Pancreas (tissue), 10 donors: ENCODE measurements around the gene GRK3. TPM values are rescaled to one million over a fixed set of nuclear protein-coding genes. Genes with fewer than 3 reads are reported as not detected.
A peak's percentile ranks its signal among the peaks of the same experiment; 100 is the strongest.

Experiments
- ATAC-seq, 4 donors: fragments of 200-7000 bp; cut with Tn5 transposase; one replicate each; pipeline versions ENCODE4 v1.8.0 to v1.9.1; 2020; ENCODE audit warnings: mild to moderate bottlenecking in 4 of 4, moderate library complexity in 4 of 4
- DNase-seq, 6 donors: peaks; one replicate each; pipeline ENCODE4 v3.0.0-alpha.2; 2020
- FAIRE-seq: peaks from 2 replicates; lab custom pipeline; 2012; peaks lifted over from hg19 to GRCh38; lab: Jason Lieb, UNC
- H3K27ac ChIP-seq, 4 donors: fragments of 200-600 bp; sonication (generic); 1 replicate in 3 of 4; 2 replicates in 1 of 4; pipeline versions ENCODE4 v1.5.0 to v1.8.0; 2020
- H3K27me3 ChIP-seq, 4 donors: fragments of 200-600 bp; one replicate each; pipeline ENCODE4 v1.8.0; 2021
- H3K36me3 ChIP-seq, 3 donors: fragments of 200-600 bp; sonication (generic) in 1 of 3; one replicate each; pipeline versions ENCODE4 v1.5.0 to v1.8.0; 2020 to 2021
- H3K4me1 ChIP-seq, 3 donors: fragments of 200-600 bp; one replicate each; pipeline ENCODE4 v1.8.0; 2021
- H3K4me3 ChIP-seq, 4 donors: fragments of 200-600 bp; sonication (generic) in 2 of 4; one replicate each; pipeline versions ENCODE4 v1.5.0 to v1.8.0; 2020 to 2021
- H3K9me3 ChIP-seq, 4 donors: fragments of 200-600 bp; one replicate each; pipeline ENCODE4 v1.8.0; 2021
- WGBS, 2 donors: extraction: QIAGEN DNeasy Blood & Tissue Kit; methylation state at CpG; one replicate each; pipeline ENCODE4 v1.1.7; 2013; 5-methylcytosine and 5-hydroxymethylcytosine counted together
- intact Hi-C, 3 donors: fragments of 100-400 bp; cut with DNase I; formaldehyde crosslinking; loops; one replicate each; pipeline versions ENCODE4 v1.11.1 to v1.14.2; 2022
- polyA plus RNA-seq, 2 donors: library from polyadenylated mRNA; stranded (reverse); fragments of 200-250 nt; gene quantifications; one replicate each; pipeline ENCODE4 v1.2.3, GENCODE V29; 2013
- total RNA-seq, 6 donors: library from RNA; stranded (reverse); fragmentation: NEBNext Ultra II Directional in 4 of 6; extraction: Animal tissue kit (Norgen Biotek cat#: 25700) in 4 of 6; gene quantifications; one replicate each; pipeline versions ENCODE4 v1.2.1 to v1.2.4, GENCODE V29; 2021 to 2023
- TF ChIP-seq, protein P1 (sequence below), 4 donors: fragments of 200-600 bp; sonication (generic) in 3 of 4; IDR thresholded peaks; one replicate each; pipeline versions ENCODE4 v1.5.0 to v1.8.0; 2021; ENCODE audit warnings: antibody characterized with exemption in 4 of 4
- donor health status: healthy with polysubstance abuse.
- donor health status: DM: no; HTN: no; CAD: no; lungs with moderate emphysema.
- donor health status: DM: no; HTN: no; CAD: no.
- donor health status: control.
- donor health status: control.
- donor health status: Bipolar disorder and iron deficiency.
- donor health status: DM: yes; HTN: yes; CAD: no.
- donor health status: DM: no; HTN: no; CAD: no.
- donor health status: DM: no; HTN: no; CAD: no.
- donor health status: DM: yes; HTN: yes; CAD: no.

Gene GRK3
- total and polyA plus RNA-seq, 8 donors: 3.5 to 18.1 (median 7.6) TPM

DNA sequence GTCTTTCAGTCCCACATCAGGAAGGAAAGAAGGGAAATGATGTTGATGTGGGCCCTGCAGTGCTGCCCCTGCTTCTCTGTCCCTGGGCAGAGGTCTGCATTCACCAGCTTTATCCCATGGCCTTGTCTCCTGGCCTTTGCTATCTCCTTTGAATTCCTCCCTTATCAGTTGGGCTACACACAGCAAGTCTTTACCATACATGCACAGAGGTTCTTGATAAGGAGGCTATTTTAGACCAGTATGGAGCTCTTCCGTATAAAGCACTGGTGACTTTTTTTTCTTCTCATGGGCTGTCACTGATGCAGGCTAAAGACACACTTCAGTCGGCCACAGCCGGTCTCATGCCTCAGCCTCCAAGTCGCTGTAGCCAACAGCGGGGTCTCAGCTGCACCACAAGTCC is 197.7 kb downstream of the GRK3 start:
- no peaks in the 10 kb centered on the region for H3K4me1 ChIP-seq
- no peaks in the 10 kb centered on the region for H3K27me3 ChIP-seq
- FAIRE-seq (no peak), ATAC-seq (peak in 1 of 4 donors; percentile 21), DNase-seq (no peak)
- H3K9me3 ChIP-seq: no peaks in the 10 kb centered on the region
- WGBS, 2 donors: 55 to 65% methylated on average over 5 of the region's 5 CpGs
- TF ChIP-seq, protein P1, sequence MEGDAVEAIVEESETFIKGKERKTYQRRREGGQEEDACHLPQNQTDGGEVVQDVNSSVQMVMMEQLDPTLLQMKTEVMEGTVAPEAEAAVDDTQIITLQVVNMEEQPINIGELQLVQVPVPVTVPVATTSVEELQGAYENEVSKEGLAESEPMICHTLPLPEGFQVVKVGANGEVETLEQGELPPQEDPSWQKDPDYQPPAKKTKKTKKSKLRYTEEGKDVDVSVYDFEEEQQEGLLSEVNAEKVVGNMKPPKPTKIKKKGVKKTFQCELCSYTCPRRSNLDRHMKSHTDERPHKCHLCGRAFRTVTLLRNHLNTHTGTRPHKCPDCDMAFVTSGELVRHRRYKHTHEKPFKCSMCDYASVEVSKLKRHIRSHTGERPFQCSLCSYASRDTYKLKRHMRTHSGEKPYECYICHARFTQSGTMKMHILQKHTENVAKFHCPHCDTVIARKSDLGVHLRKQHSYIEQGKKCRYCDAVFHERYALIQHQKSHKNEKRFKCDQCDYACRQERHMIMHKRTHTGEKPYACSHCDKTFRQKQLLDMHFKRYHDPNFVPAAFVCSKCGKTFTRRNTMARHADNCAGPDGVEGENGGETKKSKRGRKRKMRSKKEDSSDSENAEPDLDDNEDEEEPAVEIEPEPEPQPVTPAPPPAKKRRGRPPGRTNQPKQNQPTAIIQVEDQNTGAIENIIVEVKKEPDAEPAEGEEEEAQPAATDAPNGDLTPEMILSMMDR (IDR thresholded peaks at IDR 0.05): no peak
- H3K4me3 ChIP-seq: no peak overlapping the region
- intact Hi-C loops: no loop called here
- H3K36me3 ChIP-seq: no peaks in the 10 kb centered on the region
- no peak overlapping the region for H3K27ac ChIP-seq

DNA sequence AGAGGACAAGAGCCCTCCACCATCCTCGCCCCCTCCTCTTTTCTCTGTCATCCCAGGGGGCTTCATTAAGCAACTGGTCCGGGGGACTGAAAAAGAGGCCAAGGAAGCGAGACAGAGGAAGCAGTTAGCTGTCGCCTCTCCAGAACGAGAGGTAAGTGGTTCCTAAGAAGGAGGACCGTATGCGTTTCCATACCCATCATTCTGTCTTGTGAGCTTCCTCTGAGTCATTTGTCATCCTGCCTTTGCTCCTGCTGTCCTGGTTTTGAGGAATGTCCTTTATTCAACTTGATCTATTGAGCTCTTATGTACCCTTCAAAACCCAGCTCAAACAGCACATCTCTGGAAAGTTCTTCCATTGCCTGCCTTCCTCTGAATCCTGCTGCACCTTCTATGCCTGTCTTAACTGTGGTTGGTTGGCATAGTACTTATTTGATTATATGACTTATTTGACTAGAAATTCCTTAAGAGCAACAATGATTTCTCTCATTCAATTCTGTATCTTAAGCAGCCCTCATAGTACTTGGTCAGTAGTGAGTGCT is 198.8 kb downstream of the GRK3 start:
- DNase-seq (no peak), ATAC-seq (no peak), FAIRE-seq (no peak)
- WGBS, 2 donors: 72 to 82% methylated on average over 7 of the region's 7 CpGs
- Histone ChIP-seq H3K36me3 (no peaks in the 10 kb centered on the region), H3K4me1 (no peaks in the 10 kb centered on the region), H3K27me3 (no peaks in the 10 kb centered on the region), H3K27ac (no peak overlapping the region), H3K4me3 (no peak overlapping the region), H3K9me3 (no peaks in the 10 kb centered on the region)
- TF ChIP-seq, protein P1 (IDR thresholded peaks at IDR 0.05): no peak
- intact Hi-C loops: no loop called here

DNA sequence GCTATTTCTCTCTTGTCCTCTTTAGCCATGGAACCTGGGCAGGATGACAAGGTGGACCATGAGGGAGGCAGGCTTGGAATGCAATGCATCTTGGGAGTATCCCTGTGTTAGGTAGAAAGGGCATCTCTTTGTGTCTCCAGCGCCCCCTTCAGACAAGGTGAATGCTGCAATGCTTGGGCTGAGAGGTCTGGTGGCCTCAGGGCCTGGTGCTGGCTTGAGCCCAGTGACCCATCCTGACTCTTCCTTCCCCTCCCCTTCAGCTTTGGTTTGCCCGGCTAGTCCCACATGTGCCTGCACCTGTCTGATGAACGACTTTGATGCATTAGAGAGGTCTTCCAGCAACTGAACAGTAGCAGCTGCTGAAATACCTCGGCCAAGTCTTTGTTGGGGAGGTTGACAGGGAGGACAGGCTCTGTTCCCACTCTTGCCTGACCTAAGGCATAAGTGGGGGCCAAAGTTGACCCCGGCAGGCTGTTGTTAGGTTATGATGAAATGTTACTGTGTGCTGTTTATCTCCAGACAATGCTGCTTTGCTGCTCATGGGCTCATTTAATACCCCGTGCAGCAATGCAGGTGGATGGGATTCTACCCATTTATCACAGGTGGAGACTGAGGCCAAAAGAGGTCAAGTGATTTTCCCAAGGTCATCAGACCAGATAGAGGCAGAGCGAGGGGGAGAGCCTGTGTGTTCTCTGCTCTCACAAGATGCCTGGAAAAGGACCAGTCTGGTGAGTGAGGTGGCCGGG is 200.0 kb downstream of the GRK3 start:
- no peaks in the 10 kb centered on the region for H3K27me3 ChIP-seq
- no peak overlapping the region for H3K27ac ChIP-seq
- 56 to 70% methylated on average over 8 of the region's 8 CpGs for WGBS, 2 donors
- H3K4me1 ChIP-seq: no peaks in the 10 kb centered on the region
- DNase-seq: no peak
- ATAC-seq: no peak
- no peak for FAIRE-seq
- H3K36me3 ChIP-seq: no peaks in the 10 kb centered on the region
- H3K9me3 ChIP-seq: no peaks in the 10 kb centered on the region
- TF ChIP-seq, protein P1 (IDR thresholded peaks at IDR 0.05): no peak
- no peak overlapping the region for H3K4me3 ChIP-seq
- intact Hi-C loops: no loop called here

DNA sequence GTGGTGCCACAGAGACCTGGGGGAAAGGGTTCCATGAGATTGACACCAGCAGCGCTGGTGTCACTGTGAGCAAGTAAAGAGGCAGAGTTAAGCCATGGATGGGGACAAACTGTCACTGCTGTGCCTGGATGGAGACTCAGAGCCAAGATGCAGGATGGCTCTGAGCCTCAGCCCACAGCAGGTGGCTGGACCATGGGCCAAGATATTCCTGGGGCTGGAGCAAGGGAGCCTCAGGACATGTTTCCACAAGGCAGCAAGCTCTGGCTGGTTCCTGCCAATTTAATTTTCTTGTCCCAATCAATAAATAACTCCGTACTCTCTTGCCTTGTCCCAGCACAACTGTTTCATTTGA is 200.5 kb downstream of the GRK3 start:
- no peaks in the 10 kb centered on the region for H3K36me3 ChIP-seq
- no peak for DNase-seq
- no peak for ATAC-seq
- no peak for FAIRE-seq
- no peaks in the 10 kb centered on the region for H3K27me3 ChIP-seq
- H3K4me1 ChIP-seq: no peaks in the 10 kb centered on the region
- intact Hi-C loops: no loop called here
- TF ChIP-seq, protein P1 (IDR thresholded peaks at IDR 0.05): no peak
- 75 to 87% methylated on average over 2 of the region's 2 CpGs for WGBS, 2 donors
- H3K9me3 ChIP-seq: no peaks in the 10 kb centered on the region
- H3K4me3 ChIP-seq: no peak overlapping the region
- no peak overlapping the region for H3K27ac ChIP-seq

DNA sequence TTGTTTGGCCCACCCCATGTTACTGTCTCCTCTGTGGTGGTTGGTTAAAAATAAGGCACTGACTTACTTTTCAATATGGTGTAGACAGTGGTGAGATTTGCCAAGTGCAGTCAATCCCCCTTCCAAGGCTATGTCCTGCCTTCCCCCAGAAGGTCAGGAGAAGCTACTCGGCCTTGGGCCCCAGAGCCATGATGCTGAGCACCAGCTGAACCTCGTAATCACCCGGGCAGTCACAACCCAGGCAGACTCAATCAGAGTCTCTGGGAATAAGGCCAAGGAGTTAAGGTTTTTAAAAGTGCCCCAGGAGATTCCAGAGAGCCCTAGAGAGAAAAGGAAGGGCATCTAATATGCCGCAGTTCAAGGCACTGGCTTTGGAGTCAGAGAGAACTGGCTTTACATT is 201.3 kb downstream of the GRK3 start:
- Histone ChIP-seq H3K4me1 (no peaks in the 10 kb centered on the region), H3K36me3 (no peaks in the 10 kb centered on the region), H3K4me3 (no peak overlapping the region), H3K27me3 (no peaks in the 10 kb centered on the region), H3K27ac (no peak overlapping the region), H3K9me3 (no peaks in the 10 kb centered on the region)
- ATAC-seq: no peak
- intact Hi-C loops: no loop called here
- 75 to 77% methylated on average over 4 of the region's 4 CpGs for WGBS, 2 donors
- TF ChIP-seq, protein P1 (IDR thresholded peaks at IDR 0.05): no peak
- DNase-seq: no peak
- FAIRE-seq: no peak
